ENCODE measurements around the gene GPBAR1.

DNA sequence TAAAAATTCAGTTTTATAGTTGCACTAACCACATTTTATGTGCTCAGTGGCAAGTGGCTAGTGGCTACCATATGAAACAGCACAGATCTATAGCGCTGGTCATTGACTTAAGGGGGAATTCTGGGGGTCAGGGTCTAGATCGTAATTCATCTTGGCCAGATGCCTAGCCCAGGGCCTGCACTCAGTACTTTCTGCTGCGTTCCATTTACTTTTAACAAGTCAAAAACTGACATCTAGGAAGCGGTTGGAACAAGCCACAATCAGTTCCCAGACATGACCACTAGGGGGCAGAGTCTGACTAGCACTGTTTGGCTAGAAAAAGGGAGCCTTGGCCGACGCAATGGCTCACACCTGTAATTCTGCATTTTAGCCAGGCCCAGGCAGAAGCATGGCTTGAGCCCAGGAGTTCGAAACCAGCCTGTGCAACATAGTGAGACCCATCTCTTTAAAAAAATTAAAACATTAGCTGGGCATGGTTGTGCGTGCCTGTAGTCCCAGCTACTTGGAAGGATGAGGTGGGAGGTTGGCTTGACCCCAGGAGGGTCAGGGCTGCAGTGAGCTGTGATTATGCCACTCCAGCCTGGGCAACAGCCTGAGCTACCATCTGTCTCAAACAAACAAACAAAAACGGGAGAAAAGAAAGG lies 40.5 kb downstream of the GPBAR1 start:
- TF ChIP-seq EP300 (IDR thresholded peaks at IDR 0.05): no peak
- TF ChIP-seq, protein P1, sequence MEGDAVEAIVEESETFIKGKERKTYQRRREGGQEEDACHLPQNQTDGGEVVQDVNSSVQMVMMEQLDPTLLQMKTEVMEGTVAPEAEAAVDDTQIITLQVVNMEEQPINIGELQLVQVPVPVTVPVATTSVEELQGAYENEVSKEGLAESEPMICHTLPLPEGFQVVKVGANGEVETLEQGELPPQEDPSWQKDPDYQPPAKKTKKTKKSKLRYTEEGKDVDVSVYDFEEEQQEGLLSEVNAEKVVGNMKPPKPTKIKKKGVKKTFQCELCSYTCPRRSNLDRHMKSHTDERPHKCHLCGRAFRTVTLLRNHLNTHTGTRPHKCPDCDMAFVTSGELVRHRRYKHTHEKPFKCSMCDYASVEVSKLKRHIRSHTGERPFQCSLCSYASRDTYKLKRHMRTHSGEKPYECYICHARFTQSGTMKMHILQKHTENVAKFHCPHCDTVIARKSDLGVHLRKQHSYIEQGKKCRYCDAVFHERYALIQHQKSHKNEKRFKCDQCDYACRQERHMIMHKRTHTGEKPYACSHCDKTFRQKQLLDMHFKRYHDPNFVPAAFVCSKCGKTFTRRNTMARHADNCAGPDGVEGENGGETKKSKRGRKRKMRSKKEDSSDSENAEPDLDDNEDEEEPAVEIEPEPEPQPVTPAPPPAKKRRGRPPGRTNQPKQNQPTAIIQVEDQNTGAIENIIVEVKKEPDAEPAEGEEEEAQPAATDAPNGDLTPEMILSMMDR (IDR thresholded peaks at IDR 0.05): peak; percentile 93 to 98 (median 94)

All from ovary (tissue), 3 donors.